ENCODE data around the gene CD3G.
"Not testable (repeated sequence)": the region's sequence is repeated elsewhere in the genome, so short reads cannot be mapped to it uniquely, and the experiment has no call there.

Gene CD3G

DNA sequence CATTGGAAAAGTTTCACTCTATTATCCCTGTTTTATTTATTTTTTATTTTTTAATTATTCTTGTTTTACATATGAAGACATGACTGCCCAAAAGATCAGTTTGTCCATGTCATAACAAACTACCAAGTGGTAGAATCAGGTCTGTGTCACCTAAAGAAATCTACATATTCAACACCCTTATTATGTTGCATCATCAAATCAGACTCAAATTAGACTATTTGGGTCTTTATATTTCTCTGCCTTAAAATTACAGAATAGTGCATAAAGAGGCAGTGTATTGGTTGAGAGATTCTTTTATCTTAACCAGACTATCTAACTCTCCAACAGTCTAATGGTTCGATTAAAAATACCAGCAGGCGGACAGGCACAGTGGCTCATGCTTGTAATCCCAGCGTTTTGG is 38.8 kb downstream of the CD3G start:
- DNase-seq = no peak

DNA sequence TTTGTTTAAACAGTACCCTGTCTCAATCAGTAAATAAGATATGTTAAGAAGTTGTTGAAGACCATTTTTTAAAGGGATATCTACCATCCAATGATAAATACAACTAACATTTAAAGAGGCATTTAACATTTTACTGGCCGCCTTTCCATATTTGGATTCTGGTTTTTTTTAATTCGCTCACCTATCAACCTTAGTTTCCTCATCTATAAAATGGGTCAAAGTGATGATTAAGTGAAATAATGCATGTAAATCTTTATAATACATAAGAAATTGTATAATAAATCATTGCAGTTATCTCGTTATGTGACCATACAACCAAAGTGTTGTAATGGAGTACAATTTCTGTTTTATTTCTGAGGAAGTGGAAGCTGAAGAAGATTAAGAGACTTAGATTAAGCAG is 39.5 kb downstream of the CD3G start:
- no peak for DNase-seq

- DNase-seq = no peak
Observed at GRCh38 chr11:118396097-118396501, 52.0 kb downstream of the CD3G start.

- DNase-seq = no peak
Observed at GRCh38 chr11:118397448-118397847, 53.3 kb downstream of the CD3G start.

GRCh38 chr11:118398791-118399559 is 54.8 kb downstream of the CD3G start:
- peak; percentile 46 for DNase-seq

- peak; percentile 92 for DNase-seq
Observed at GRCh38 chr11:118401151-118401879, 57.2 kb downstream of the CD3G start, which contains the start of gene ATP5MG. ATP5MG (plus strand) TSS chr11:118401606; CDS start chr11:118401666, 60 bp downstream.

DNA sequence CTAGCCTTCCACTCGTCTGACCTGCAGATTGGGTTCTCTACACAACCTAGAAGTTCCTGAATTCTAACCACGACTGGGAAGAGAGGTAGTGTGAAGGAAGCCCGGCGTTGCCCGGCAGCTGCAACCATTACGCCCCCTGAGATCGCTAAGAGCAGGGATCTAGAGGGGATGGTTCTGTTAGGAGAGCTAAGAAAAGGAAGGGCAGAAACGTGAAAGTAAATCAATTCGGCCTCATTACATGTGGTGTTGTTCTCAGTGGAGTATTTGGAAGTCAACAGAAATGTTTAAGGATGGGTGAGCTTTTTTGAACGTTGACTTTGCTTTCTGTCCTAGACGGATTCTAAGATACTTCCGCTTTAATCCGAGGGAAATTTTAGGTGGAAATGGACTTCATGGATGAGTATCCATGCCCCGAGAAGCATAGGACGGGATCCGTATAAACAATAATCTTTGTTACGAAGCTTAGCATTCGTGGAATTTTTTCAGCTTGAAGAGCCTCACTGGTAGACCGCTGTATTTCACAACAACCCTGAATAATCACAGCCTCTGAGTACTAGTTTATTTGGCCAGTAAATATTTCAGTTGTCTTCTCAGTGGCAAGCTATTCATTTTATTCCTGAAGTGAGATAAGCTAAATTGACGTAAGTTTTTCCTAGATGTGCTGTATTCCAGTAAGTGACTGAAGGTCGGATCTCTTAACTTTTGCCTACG is 57.9 kb downstream of the CD3G start:
- DNase-seq = no peak

- not testable (repeated sequence) for DNase-seq
Observed at GRCh38 chr11:118402594-118402993, 58.5 kb downstream of the CD3G start.

Data from activated naive CD4-positive, alpha-beta T cell treated with anti-CD3 and anti-CD28 coated beads, Interleukin-2, amount 50 U/mL, for 16 hours (primary cell).